HG03280 (cell line): ENCODE measurements around the gene GMPS.
"Not testable (repeated sequence)": the region's sequence is repeated elsewhere in the genome, so short reads cannot be mapped to it uniquely, and the experiment has no call there.

Experiments used
- ATAC-seq: cut with Tn5 transposase; IDR thresholded peaks from one replicate; pipeline ENCODE4 v1.9.1; 2021; ENCODE audit warnings: mild to moderate bottlenecking, moderate library complexity; ENCODE audit not compliant: unreplicated experiment

The GMPS gene

DNA sequence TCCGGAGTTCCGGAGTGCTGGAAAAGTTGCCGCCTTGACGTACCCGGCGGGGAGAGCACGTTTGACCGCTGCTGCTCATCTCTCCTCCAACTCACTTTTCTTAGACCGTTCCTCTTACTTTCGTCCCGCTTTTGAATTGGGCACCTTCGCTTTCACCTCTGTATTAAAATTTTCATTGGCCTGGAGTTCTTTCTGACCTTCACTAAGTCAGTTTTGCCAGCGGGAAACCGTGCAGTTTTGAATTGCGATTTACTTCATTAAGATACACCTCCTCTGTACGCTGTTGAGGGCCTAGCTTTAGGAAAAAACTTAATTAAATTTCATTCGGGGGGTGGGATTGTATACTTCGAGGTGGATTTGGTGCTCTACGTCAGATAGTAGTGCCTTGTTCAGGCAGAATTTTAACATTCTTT is 1.3 kb downstream of the GMPS start:
- no peak for ATAC-seq

GRCh38 chr3:155872904-155873646 is 2.6 kb downstream of the GMPS start:
- ATAC-seq = no peak

GRCh38 chr3:155876037-155876436 is 5.6 kb downstream of the GMPS start:
- no peak for ATAC-seq

- no peak for ATAC-seq
Observed at GRCh38 chr3:155876503-155876902, 6.1 kb downstream of the GMPS start.

DNA sequence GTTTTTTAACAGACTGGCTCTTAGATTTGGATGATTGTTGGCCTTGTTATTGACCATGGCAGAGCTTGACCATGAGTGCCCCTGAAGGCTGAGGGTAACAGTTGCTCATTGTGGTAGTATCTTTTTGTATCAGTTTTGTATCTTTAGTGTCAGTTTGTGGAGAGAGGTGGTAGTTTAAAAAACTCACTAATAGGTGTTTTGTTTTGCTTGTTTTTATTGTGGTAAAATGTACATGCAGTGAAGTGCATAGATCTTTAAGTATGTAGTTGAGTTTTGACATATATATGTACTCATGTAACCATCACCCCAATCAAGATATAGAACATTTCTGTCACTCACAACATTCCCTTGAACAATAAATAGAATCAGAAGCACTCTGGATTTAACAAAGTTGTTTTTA is 9.8 kb downstream of the GMPS start:
- no peak for ATAC-seq

DNA sequence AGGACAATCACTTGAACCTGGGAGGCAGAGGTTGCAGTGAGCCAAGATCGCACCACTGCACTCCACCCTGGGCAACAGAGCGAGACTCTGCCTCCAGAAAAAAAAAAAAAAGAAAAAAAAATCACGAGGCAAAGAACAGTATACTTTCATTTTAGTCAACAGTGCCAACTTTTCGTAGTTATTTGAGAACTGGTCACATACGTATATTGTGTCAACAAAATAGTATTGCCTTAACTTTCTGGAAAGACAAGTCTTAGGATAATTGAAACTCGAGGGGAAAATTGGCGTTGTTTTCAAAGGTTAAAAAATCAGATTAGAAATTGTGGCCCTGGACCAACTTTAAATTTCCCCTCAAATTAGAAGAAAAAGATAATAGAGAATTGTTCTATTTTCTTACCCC is 13.8 kb downstream of the GMPS start:
- ATAC-seq = no peak

DNA sequence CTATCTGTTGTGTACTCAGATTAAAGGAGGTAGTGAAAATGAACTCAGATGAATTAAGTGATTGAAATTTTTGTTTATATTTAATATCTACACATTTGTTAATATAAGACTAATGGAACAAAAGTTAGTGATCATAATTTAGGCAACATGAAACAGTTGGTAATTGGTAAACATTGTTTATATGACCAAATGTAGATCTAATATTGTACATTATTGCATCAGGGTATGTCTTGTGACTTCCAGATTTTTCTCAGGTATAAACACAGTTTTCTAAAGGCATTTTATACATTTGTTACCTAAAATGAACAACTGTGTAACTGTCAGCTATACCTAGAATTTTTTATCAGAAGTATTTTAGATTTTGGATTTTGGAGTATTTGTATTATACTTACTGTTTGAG is 14.8 kb downstream of the GMPS start:
- ATAC-seq = no peak

- not testable (repeated sequence) for ATAC-seq
Observed at GRCh38 chr3:155886348-155886747, 15.9 kb downstream of the GMPS start.

GRCh38 chr3:155886915-155887314 is 16.5 kb downstream of the GMPS start:
- ATAC-seq = no peak

- no peak for ATAC-seq
Observed at GRCh38 chr3:155889212-155889611, 18.8 kb downstream of the GMPS start.

DNA sequence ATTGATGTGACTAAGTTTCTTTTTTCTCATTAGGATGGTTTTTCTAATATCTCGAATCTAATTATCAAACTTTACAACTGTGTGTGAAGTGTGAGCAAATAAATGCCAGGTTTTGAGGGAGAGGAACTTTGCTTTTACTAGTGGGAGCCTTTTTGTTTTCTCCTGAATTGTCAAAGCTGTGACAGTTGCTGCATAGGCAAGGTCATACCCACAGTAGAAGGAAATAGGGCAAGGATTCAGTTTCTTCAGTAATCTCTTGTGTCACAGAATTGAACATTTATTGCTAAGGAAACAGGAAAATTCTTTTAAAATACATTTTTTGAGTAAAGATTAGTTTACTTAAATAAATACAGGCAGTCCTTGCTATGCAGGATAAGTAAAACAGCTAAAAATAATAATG is 19.5 kb downstream of the GMPS start:
- no peak for ATAC-seq

- peak; percentile 73 for ATAC-seq
Observed at GRCh38 chr3:155890671-155891190, 20.3 kb downstream of the GMPS start.

GRCh38 chr3:155891321-155891720 is 20.9 kb downstream of the GMPS start:
- ATAC-seq = no peak

GRCh38 chr3:155895379-155895900 is 25.0 kb downstream of the GMPS start:
- no peak for ATAC-seq

DNA sequence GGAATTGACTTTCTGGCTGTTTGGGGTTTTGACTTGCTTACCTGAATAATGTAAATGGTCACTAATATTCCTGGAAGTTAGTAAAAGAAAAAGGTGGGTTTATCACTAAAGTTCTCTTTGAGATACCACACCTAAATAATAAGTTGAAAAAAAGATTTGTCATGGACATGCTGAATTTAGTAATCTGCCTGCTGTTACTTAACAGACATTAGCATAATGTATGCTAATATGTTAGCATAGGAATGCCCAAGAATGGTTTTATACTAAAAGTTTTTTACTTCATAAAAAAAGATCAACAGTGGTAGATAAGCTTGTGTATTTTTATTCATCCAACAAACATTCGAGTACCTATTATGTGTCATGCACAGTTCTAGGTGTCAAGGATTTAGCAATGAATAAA is 36.5 kb downstream of the GMPS start:
- ATAC-seq = no peak

- ATAC-seq = no peak
Observed at GRCh38 chr3:155908086-155908485, 37.6 kb downstream of the GMPS start.

DNA sequence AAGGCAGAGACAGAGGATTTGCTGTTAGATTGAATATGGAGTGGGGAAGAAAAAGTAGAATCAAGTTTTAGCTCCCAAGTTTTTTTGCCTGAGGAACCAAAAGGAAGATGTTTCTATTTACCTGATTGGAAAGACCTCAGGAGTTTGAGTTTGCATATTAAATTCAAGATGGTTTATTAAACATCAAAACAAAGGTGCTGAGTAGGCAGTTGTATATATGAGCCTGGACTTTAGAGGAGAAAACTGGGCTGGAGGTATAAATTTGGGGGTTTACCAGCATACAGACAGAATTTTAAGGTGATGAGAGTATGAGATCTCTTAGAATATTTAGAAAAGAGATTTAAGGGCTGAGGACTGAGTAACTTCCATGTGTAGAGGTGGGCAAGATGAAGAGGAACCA is 38.2 kb downstream of the GMPS start:
- no peak for ATAC-seq

- no peak for ATAC-seq
Observed at GRCh38 chr3:155912090-155912489, 41.6 kb downstream of the GMPS start.

DNA sequence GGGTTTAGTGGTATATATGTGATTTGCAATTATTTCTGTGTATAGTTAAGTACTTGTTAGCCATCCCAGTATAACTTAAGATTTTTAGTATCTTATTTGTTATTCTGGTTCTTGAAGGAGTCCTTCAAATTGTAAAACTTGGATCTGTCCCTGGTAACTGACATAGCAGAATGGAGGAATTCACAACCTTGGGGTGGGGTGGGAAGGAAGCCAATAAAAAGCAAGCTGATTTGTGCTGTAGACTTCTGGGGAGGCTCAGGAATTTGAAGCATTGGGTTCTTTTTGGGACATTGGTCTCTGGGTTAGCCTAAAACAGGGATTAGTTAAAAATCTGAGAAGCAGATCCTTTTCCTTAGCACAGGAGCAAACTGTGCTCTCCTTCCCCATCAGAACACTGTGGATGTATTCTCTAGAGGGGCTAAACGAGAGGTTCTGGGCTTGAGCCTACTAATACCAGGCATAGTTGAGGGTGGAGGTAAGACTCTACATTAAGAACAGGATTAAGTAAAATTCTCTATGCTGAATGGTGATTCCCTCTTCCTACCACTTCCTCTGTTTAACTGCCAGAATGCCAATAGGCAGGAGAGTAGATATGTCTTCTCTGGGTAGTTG is 42.2 kb downstream of the GMPS start:
- no peak for ATAC-seq

GRCh38 chr3:155917781-155918180 is 47.3 kb downstream of the GMPS start:
- no peak for ATAC-seq

GRCh38 chr3:155919728-155920127 is 49.3 kb downstream of the GMPS start:
- ATAC-seq = no peak

- ATAC-seq = no peak
Observed at GRCh38 chr3:155921486-155921885, 51.0 kb downstream of the GMPS start.
